B cell (primary cell): Measurements from ENCODE around the gene C19orf53.

Source experiments
- CTCF ChIP-seq: fragments of 200-600 bp; IDR thresholded peaks from one replicate; pipeline ENCODE4 v1.8.0; 2022; ENCODE audit warnings: antibody characterized with exemption, mild to moderate bottlenecking
- EZH2 ChIP-seq: IDR thresholded peaks from 2 replicates; pipeline ENCODE4 v1.6.1; 2012; ENCODE audit warnings: borderline replicate concordance, low read depth, mild to moderate bottlenecking, moderate library complexity, low read length; ENCODE audit not compliant: insufficient read depth, poor library complexity, severe bottlenecking

DNA sequence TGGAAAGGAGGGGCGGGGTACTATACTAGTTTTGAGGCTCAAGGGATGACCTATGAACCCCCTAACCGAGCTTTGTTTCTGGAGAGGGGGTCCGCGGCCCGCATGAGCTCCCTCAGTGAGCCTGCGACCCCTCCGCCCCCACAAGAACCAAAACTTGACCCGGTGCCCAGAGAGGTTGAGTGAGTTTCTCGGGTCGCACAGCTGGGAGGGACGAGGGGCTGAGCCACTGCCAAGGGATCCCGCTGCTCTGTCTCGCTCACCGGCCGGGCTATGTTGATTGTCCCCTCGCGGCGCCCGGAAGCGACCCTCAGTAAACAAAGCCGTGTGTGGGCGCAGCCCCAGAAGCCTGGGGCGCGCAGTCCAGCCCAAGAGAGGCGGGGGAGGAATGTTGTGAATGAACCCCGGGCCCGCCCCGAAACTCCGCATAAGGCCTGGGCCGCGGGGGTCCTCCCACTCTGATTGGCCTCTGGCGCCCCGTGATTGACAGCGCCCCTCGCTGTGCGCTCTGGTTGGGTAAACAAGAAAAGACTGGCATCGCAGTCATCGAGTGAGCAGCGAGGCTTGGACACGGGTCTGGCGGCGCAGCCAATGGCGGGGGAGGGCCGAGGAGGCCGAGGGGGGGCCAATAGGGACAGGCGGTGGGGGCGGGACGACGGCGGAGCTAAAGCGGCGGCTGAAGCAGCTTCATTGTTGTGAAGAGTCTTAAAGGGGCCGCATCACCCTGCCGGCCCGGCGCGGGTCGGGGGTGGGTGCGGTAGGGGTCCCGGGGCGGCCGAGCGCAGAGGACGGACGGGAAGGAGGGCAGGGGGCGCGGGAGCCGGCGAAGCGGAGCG is 20.7 kb downstream of the C19orf53 start, which contains the start of gene ZSWIM4:
- TF ChIP-seq CTCF (no peak), EZH2 (no peak)
